Osteoblast (primary cell): ENCODE measurements around the gene SNX30. TPM values are rescaled to one million over a fixed set of nuclear protein-coding genes. Genes with fewer than 3 reads are reported as not detected.

Experiments used
- DNase-seq: peaks from one replicate; pipeline ENCODE4 v3.0.0; 2011; ENCODE audit warnings: low spot score, mixed read lengths; ENCODE audit not compliant: insufficient read length; ENCODE audit errors: missing footprints
- H2AFZ ChIP-seq: 2 replicates; pipeline ENCODE4 v1.6.0; 2011; ENCODE audit warnings: mild to moderate bottlenecking, low read length
- H3K27ac ChIP-seq: 2 replicates; pipeline ENCODE4 v1.5.1; 2011; ENCODE audit warnings: mild to moderate bottlenecking, low read depth, low read length, moderate library complexity
- H3K27me3 ChIP-seq: 2 replicates; pipeline ENCODE4 v1.6.0; 2012; ENCODE audit warnings: mild to moderate bottlenecking, control low read depth, inconsistent platforms, low read length, moderate library complexity; ENCODE audit not compliant: insufficient read depth
- H3K36me3 ChIP-seq: 2 replicates; pipeline ENCODE4 v1.5.1; 2011; ENCODE audit warnings: mild to moderate bottlenecking, low read length, control low read depth, moderate library complexity; ENCODE audit not compliant: insufficient read depth
- H3K4me1 ChIP-seq: 2 replicates; pipeline ENCODE4 v1.5.1; 2011; ENCODE audit warnings: mild to moderate bottlenecking, low read length, control low read depth, moderate library complexity; ENCODE audit not compliant: insufficient read depth
- H3K4me2 ChIP-seq: 2 replicates; pipeline ENCODE4 v1.6.0; 2011; ENCODE audit warnings: mild to moderate bottlenecking, low read length; ENCODE audit not compliant: insufficient read depth
- H3K4me3 ChIP-seq: fragments of 200-600 bp; sonication (generic); 3 replicates; pipeline ENCODE4 v1.5.1; 2012; ENCODE audit warnings: mild to moderate bottlenecking, low read length, inconsistent platforms; ENCODE audit not compliant: insufficient read depth
- H3K79me2 ChIP-seq: 2 replicates; pipeline ENCODE4 v1.6.0; 2012; ENCODE audit warnings: mild to moderate bottlenecking, low read length, control low read depth, inconsistent platforms; ENCODE audit not compliant: insufficient read depth
- H3K9me3 ChIP-seq: 2 replicates; pipeline ENCODE4 v1.5.1; 2011; ENCODE audit warnings: low read depth, low read length, control low read depth
- H4K20me1 ChIP-seq: 2 replicates; pipeline ENCODE4 v1.6.0; 2012; ENCODE audit warnings: mild to moderate bottlenecking, low read length, control low read depth; ENCODE audit not compliant: insufficient read depth
- CTCF ChIP-seq: IDR thresholded peaks from 2 replicates; pipeline ENCODE4 v1.5.1; 2011; ENCODE audit warnings: mild to moderate bottlenecking, low read depth, low read length, moderate library complexity; ENCODE audit errors: extremely low read depth
- total RNA-seq: library from RNA; depleted of rRNA; stranded (reverse); fragments of >200 nt; gene quantifications from 2 replicates; pipeline ENCODE4 v1.2.3, GENCODE V29; 2012

SNX30 gene
- total RNA-seq, result 38.7 and 41.5 TPM in 2 replicates

GRCh38 chr9:112750016-112750763, at the start of gene SNX30:
TSS of gene SNX30 (plus strand) at chr9:112750760. CDS start at chr9:112751002, 242 bp downstream.
- Histone ChIP-seq H3K4me1 (peaks cover 45% of the 10 kb centered on the region), H4K20me1 (peaks cover 16% of the 10 kb centered on the region), H3K36me3 (no peaks in the 10 kb centered on the region), H3K4me3 (peak within 1 kb of the TSS; percentile 87), H3K27me3 (no peaks in the 10 kb centered on the region), H3K4me2 (peak within 1 kb of the TSS; percentile 98), H2AFZ (peak within 1 kb of the TSS; percentile 99), H3K9me3 (no peaks in the 10 kb centered on the region), H3K79me2 (peaks cover 28% of the 10 kb centered on the region), H3K27ac (peak within 1 kb of the TSS; percentile 71)
- no peak for TF ChIP-seq CTCF
- peak; percentile 97 for DNase-seq

- H3K27me3 ChIP-seq, result no peaks in the 10 kb centered on the region
- DNase-seq, result no peak
- H3K4me3 ChIP-seq, result no peak overlapping the region
- no peak overlapping the region for H3K4me2 ChIP-seq
- H3K27ac ChIP-seq, result no peak overlapping the region
- peaks cover 3% of the 10 kb centered on the region for H3K4me1 ChIP-seq
- H3K79me2 ChIP-seq, result peaks cover 23% of the 10 kb centered on the region
- no peaks in the 10 kb centered on the region for H3K9me3 ChIP-seq
- no peaks in the 10 kb centered on the region for H3K36me3 ChIP-seq
- H2AFZ ChIP-seq, result no peak overlapping the region
- peaks cover 3% of the 10 kb centered on the region for H4K20me1 ChIP-seq
- no peak for TF ChIP-seq CTCF
Measured at GRCh38 chr9:112703304-112703703, 47.3 kb upstream of the SNX30 start.

GRCh38 chr9:112705768-112706427, 44.7 kb upstream of the SNX30 start:
- TF ChIP-seq CTCF, result peak; percentile 49
- Histone ChIP-seq H4K20me1 (peaks cover 3% of the 10 kb centered on the region), H3K4me1 (no peaks in the 10 kb centered on the region), H3K4me2 (no peak overlapping the region), H2AFZ (no peak overlapping the region), H3K27me3 (no peaks in the 10 kb centered on the region), H3K36me3 (peaks cover 3% of the 10 kb centered on the region), H3K27ac (no peak overlapping the region), H3K79me2 (peaks cover 40% of the 10 kb centered on the region), H3K9me3 (no peaks in the 10 kb centered on the region), H3K4me3 (no peak overlapping the region)
- DNase-seq, result no peak

- no peaks in the 10 kb centered on the region for H3K4me1 ChIP-seq
- peak; percentile 57 for DNase-seq
- peak; percentile 82 for TF ChIP-seq CTCF
Measured at GRCh38 chr9:112711050-112711689, 39.4 kb upstream of the SNX30 start.

More at GRCh38 chr9:112711050-112711689, 39.4 kb upstream of the SNX30 start:
- Histone ChIP-seq H3K27me3 (no peaks in the 10 kb centered on the region), H3K79me2 (peaks cover 59% of the 10 kb centered on the region), H3K36me3 (peaks cover 7% of the 10 kb centered on the region), H3K9me3 (no peaks in the 10 kb centered on the region), H2AFZ (peak overlapping the region; percentile 30), H4K20me1 (no peaks in the 10 kb centered on the region), H3K4me3 (no peak overlapping the region), H3K27ac (peak overlapping the region; percentile 15), H3K4me2 (peak overlapping the region; percentile 26)
